ENCODE measurements around the gene CDH13.

The CDH13 gene

GRCh38 chr16:83197450-83197849, 570.7 kb downstream of the CDH13 start:
- TF ChIP-seq, protein P1, sequence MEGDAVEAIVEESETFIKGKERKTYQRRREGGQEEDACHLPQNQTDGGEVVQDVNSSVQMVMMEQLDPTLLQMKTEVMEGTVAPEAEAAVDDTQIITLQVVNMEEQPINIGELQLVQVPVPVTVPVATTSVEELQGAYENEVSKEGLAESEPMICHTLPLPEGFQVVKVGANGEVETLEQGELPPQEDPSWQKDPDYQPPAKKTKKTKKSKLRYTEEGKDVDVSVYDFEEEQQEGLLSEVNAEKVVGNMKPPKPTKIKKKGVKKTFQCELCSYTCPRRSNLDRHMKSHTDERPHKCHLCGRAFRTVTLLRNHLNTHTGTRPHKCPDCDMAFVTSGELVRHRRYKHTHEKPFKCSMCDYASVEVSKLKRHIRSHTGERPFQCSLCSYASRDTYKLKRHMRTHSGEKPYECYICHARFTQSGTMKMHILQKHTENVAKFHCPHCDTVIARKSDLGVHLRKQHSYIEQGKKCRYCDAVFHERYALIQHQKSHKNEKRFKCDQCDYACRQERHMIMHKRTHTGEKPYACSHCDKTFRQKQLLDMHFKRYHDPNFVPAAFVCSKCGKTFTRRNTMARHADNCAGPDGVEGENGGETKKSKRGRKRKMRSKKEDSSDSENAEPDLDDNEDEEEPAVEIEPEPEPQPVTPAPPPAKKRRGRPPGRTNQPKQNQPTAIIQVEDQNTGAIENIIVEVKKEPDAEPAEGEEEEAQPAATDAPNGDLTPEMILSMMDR (IDR thresholded peaks at IDR 0.05; ENCODE audit: low read length, missing control alignments), result no peak

DNA sequence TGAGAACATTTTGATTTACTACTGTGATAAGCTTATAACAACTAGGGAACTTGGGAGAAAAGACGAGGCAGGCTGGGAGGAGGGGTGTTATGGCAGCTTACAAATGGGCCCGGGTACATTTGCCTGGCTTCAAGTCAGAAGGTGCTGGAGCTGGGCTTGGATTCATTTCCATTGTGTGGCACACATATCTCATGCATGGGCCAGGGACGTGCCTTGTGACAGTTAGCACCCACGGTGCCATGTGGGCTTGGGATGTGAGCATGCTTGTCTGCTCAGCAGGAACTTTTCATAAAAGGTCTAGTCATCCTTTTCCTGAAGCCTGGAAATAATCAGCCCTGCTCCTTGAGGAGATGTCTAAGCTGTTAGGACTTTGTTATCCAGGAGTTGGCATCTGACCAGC, 572.2 kb downstream of the CDH13 start:
- no peak overlapping the region for H3K4me3 ChIP-seq (replicated peaks; ENCODE audit: low read depth, low read length)
- no peak for DNase-seq (ENCODE audit: low read depth)
- TF ChIP-seq, protein P1 (IDR thresholded peaks at IDR 0.05; ENCODE audit: low read length, missing control alignments), result no peak

More at GRCh38 chr16:83197450-83197849, 570.7 kb downstream of the CDH13 start:
- DNase-seq (ENCODE audit: low read depth), result no peak
- no peak overlapping the region for H3K4me3 ChIP-seq (replicated peaks; ENCODE audit: low read depth, low read length)

GRCh38 chr16:83200005-83200779, 573.4 kb downstream of the CDH13 start:
- no peak overlapping the region for H3K4me3 ChIP-seq (replicated peaks; ENCODE audit: low read depth, low read length)
- DNase-seq (ENCODE audit: low read depth), result peak; percentile 34

GRCh38 chr16:83201748-83202147, 575.0 kb downstream of the CDH13 start:
- no peak for DNase-seq (ENCODE audit: low read depth)
- no peak overlapping the region for H3K4me3 ChIP-seq (replicated peaks; ENCODE audit: low read depth, low read length)
- TF ChIP-seq, protein P1 (IDR thresholded peaks at IDR 0.05; ENCODE audit: low read length, missing control alignments), result no peak

More at GRCh38 chr16:83200005-83200779, 573.4 kb downstream of the CDH13 start:
- TF ChIP-seq, protein P1 (IDR thresholded peaks at IDR 0.05; ENCODE audit: low read length, missing control alignments), result peak; percentile 18

DNA sequence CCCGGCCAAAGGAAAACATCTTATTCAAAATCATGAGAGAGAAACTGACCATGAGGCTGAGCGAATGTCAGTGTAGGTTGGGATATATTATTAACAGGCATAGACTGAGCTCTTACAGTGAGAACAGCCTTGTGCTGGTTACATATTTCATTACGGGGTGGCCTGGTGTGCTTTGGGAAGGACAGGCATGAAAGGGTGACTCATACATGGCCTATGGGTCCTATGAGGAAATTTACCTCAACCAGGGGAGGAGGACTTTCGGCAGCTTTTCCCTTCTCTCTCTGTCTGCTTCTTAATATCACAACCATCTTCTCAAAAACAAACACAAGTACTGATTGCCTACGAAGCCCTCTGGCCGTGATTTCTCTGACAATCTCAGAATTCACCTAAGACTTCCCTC, 579.1 kb downstream of the CDH13 start:
- DNase-seq (ENCODE audit: low read depth), result no peak
- H3K4me3 ChIP-seq (replicated peaks; ENCODE audit: low read depth, low read length), result no peak overlapping the region
- TF ChIP-seq, protein P1 (IDR thresholded peaks at IDR 0.05; ENCODE audit: low read length, missing control alignments), result no peak

- no peak overlapping the region for H3K4me3 ChIP-seq (replicated peaks; ENCODE audit: low read depth, low read length)
- TF ChIP-seq, protein P1 (IDR thresholded peaks at IDR 0.05; ENCODE audit: low read length, missing control alignments), result no peak
- DNase-seq (ENCODE audit: low read depth), result no peak
These were observed 579.7 kb downstream of the CDH13 start for GRCh38 chr16:83206426-83206825.

DNA sequence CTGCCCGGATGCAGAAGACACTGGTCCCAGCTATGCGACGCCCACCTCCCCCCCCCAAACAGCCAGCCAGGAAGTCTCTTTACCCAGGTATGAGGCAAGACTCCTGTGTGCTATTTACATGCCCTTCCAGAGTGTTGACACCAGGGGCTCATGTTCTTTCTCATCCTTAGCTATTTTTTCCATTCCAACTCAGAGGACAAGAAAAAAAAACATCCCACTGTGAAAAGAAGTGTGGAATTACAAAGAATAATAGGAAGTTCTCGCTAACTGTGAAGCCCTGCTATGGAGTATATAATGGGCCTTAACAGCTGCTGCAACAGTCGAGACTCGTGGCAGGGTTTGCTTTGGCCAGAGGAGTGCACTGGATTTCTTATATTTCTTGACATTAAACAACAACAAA, 584.9 kb downstream of the CDH13 start:
- TF ChIP-seq, protein P1 (IDR thresholded peaks at IDR 0.05; ENCODE audit: low read length, missing control alignments), result no peak
- no peak overlapping the region for H3K4me3 ChIP-seq (replicated peaks; ENCODE audit: low read depth, low read length)
- peak; percentile 5 for DNase-seq (ENCODE audit: low read depth)

All from fibroblast of pulmonary artery (primary cell).